ENCODE measurements around the gene FBXO41.

Gene FBXO41

DNA sequence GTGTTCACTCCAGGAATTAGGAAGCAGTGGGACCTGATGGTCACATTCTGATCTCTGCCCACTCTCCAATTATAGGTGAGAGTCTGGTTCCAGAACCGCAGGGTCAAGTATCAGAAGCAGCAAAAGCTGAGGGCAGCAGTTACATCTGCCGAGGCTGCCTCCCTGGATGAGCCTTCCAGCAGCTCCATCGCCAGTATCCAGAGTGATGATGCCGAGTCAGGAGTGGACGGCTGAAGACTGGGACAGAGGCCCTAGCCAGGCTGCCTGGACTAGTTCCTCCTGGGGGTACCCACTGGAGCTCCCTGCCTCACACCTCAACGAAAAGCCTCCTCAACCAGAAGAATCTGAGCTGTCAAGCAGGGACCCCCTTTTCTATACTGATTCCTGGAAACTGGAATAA is 73.6 kb downstream of the FBXO41 start:
- DNase-seq: no peak

DNA sequence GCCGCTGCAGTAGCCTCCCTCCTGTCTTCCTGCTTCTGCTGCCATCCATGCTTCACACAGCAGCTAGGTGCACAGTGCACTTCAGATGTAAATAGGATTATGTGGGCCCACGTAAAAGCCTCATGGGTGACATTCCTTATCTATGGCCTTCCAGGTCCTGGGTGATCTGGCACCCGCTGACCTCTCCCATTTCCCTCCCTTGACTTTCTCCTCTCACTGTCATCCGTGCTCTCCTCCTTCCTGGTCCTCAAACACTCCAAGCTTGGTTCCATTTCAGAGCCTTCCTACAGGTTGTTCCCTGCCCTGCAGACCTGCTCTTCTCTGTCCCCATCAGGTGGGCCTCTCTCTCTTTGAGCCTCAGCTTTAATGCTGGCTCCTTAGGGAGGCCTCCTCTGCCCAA is 74.3 kb downstream of the FBXO41 start:
- DNase-seq: no peak

DNA sequence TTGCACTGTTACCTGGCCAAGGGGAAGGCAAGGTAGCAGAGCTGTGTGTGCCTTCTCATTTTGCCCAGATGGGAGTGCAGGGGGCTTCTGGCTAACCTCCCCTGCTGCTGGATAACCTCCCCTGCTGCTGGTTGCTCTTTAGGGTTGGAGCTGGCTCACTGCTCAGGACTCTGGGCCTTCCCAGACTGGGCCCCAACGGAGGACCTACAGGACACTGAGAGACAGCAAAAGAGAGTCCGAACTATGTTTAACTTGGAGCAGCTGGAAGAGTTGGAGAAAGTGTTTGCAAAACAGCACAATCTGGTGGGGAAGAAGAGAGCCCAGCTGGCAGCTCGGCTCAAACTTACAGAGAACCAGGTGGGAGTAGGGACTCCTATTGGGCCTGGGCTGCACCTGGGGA is 76.0 kb downstream of the FBXO41 start:
- no peak for DNase-seq

DNA sequence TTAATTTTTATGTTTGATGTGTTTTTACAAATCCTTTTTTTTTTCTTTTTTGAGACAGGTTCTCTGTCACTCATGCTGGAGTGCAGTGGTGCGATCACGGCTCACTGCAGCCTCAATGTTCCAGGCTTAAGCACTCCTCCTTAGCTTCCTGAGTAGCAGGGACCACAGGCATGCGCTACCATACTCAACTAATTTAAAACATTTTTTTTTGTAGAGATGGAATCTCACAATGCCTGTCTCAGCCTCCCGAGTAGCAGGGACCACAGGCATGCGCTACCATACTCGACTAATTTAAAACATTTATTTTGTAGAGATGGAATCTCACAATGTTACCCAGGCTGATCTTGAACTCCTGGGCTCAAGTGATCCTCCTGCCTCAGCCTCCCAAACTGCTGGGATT is 78.7 kb downstream of the FBXO41 start:
- DNase-seq: no peak

Data from T-helper 2 cell (primary cell).